ENCODE measurements around the gene C6orf47.
A peak's percentile ranks its signal among the peaks of the same experiment; 100 is the strongest.

C6orf47 gene

GRCh38 chr6:31662124-31662723, 1.6 kb upstream of the C6orf47 start:
- no peak overlapping the region for H3K4me3 ChIP-seq (ENCODE audit: low read depth, low read length)

DNA sequence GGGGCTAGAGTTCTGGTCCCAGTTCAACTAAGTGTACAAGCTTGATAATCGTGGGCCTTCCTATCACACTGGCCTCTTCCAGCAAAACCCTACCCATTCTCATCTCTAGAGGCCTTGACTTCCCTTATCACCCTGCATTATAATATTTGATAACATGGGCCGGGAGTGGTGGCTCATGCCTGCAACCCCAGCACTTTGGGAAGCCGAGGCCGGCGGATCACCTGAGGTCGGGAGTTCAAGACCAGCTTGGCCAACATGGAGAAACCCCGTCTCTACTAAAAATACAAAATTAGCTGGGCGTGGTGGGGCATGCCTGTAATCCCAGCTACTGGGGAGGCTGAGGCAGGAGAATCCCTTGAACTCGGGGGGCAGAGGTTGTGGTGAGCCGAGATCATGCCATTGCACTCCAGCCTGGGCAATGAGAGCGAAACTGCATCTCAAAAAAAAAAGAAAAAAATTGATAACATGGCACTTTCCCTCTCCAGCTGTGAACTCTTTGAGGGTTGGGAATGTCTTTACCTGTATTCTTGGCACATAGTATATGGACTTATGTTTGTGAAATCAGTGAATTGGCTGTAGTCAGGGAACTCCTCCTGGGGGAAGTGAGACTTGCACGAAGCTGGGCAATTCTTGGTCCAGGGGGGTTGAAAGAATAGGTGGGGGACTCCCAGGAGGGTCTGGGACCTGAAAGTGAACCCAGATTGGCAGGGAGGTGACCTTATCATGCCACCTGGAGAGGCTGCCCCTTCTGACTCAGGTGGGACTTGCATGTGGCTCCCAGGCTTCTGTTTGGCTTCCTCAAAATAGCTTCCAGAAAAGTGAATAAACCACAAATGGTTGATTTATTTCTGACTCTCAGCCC, 915 bp upstream of the C6orf47 start:
- no peak overlapping the region for H3K4me3 ChIP-seq (ENCODE audit: low read depth, low read length)

DNA sequence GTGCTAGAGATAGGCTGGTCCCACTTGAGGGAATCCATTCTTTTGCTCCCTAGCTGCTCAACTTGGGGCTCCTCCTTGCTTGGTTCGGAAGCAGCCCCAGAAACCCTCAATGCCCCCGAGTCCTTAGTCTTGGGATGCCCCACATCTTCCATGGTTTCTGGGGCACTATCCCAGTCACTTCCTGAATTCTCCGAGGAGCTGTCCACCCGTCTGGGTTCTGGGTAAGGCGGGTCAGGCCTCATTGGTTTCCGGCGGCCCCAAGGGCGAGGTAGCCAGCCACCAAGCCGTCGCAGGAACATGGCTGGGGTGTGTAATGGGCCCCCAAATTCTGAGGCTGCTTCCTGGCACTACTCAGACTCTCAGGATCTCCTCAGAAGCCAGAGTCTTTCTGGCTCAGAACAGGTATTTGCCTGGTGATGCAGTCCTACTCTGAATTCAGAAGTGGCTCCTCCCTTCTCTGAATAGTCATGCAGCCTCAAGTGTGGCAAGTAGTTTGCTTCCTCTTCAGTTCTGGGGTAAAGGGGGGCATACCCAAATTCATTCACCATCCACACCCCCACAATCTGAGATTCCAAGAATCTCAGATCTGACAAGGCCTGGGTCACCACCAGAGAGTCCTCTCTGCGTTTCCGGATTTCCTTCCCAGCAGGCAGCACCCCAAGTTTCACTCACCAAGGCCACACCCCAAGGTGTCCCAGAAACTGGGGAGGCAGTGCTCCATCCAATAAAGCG, 763 bp downstream of the C6orf47 start:
- peak overlapping the region; percentile 78 for H3K4me3 ChIP-seq (ENCODE audit: low read depth, low read length)

- H3K4me3 ChIP-seq (ENCODE audit: low read depth, low read length): no peak overlapping the region
Observed at GRCh38 chr6:31658983-31659648, 1.5 kb downstream of the C6orf47 start.

GRCh38 chr6:31658158-31658688, 2.4 kb downstream of the C6orf47 start:
- no peak overlapping the region for H3K4me3 ChIP-seq (ENCODE audit: low read depth, low read length)

- no peak overlapping the region for H3K4me3 ChIP-seq (ENCODE audit: low read depth, low read length)
Observed at GRCh38 chr6:31657406-31658157, 3.0 kb downstream of the C6orf47 start.

GRCh38 chr6:31655349-31656237, 5.0 kb downstream of the C6orf47 start, which contains the start of gene APOM:
Gene APOM, plus strand, starts transcription at chr6:31655894. Its CDS starts 73 bp downstream, at chr6:31655967.
- H3K4me3 ChIP-seq (ENCODE audit: low read depth, low read length): no peak within 1 kb of the TSS

DNA sequence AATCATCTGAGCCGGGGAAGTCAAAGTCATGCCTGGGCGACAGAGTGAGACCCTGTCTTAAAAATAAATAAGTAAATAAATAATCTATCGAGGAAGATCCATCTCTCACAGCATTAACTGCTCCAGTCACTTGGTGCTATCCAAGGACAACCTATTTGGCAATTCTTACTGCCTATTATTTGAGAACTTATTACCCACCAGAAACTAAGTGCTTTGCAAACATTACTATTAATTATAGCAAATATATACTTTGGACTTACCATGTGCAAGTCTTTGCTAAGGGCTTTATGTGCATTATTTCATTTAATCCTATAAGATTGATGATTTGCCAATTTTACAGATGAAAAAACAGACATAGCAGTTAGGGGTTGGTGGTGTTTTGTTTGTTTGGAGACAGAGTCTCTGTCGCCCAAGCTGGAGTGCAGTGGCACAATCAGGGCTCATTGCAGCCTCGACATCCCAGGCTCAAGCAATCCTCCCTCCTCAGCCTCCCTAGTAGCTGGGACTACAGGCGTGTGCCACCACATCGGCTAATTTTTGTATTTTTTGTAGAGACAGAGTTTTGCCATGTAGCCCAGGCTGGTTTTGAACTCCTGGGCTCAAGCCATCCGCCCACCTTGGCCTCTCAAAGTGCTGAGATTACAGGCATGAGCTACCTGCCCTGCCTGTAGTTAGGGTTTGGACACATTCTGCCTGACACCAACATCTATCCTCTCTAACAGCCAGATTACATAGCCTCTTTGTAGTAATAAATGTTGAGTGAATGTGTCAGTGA, 5.8 kb downstream of the C6orf47 start:
- no peak overlapping the region for H3K4me3 ChIP-seq (ENCODE audit: low read depth, low read length)

GRCh38 chr6:31652925-31653724, 7.5 kb downstream of the C6orf47 start:
- peak overlapping the region; percentile 96 for H3K4me3 ChIP-seq (ENCODE audit: low read depth, low read length)

DNA sequence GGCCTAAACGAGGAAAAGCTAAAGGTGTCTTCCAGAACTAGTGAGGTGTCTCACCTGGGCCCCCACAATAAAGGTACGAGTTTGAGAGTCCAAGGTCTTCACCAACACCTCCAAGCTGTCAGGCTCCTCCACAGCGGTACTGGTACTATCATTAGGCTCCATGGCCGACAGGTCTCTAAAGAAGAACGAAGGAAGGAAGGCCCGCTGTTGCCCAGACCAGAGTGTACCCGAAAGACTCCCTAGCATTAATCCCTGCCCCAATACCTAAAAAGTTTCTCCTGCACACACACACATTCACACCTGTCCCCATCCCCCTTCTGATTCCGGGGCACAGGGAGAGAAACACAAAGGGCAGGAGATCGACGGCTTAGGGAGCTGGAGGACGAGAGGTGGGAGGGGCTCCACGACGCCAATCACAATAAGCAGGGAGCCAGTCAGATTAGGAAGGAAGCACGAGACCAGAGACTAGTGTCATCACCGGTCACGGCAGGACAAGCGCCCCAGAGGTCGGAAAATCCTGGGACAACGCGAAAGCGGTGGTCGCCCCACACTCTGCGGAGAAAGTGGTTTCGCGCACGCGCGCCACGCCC, 8.9 kb downstream of the C6orf47 start:
- peak overlapping the region; percentile 96 for H3K4me3 ChIP-seq (ENCODE audit: low read depth, low read length)

GRCh38 chr6:31645325-31645724, 15.3 kb downstream of the C6orf47 start:
- no peak overlapping the region for H3K4me3 ChIP-seq (ENCODE audit: low read depth, low read length)

DNA sequence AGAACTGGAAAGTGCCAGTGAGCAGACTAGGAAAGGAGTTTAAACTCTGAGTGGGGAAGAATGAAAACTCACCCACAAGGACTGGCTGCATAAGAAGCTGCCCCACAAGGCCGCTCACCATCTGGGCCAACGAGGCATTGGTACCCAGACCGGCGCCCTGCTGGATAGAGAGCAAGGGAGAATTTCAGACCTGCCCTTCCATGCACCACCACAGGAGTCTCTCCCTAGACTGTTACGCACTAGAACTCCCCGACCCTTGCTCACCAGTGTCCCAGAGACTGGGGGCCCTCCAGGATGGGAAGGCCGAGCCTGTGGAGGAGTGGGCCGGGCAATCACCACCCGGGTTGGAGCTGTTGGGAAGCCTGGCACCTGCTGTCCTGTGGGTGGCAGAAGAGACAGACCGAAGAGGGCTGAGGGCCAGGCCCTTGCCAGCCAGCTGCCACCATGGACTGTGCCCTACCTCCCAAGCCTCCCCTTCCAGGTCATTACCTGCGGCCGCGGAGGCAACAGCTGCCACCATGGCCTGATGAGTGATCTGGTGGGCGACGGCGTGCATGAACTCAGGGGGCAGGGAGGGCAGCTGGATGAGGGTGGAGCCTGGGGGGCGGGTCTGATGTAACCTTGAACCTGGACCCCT, 16.6 kb downstream of the C6orf47 start:
- no peak overlapping the region for H3K4me3 ChIP-seq (ENCODE audit: low read depth, low read length)

- H3K4me3 ChIP-seq (ENCODE audit: low read depth, low read length): no peak overlapping the region
Observed at GRCh38 chr6:31642798-31643570, 17.6 kb downstream of the C6orf47 start.

DNA sequence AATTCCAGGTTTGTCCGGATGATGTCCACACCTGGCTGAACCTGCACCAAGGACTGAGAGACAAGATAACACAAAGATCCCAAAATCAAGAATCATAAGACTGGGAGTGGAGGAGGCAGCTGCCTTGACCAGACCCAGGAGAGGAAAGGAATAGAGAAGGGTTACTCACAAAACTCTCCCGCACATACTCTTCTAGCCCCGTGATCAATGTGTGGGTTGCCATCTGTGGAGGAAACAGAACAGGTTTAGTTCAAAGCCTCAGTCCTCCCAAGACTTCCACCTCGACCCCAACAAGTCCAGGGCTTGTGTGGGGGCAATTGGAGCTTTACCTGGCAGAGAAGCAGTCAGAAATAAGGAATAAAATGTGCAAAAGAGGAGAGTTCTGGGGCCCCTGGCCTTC, 19.2 kb downstream of the C6orf47 start:
- no peak overlapping the region for H3K4me3 ChIP-seq (ENCODE audit: low read depth, low read length)

GRCh38 chr6:31640612-31641011, 20.0 kb downstream of the C6orf47 start:
- H3K4me3 ChIP-seq (ENCODE audit: low read depth, low read length): no peak overlapping the region

DNA sequence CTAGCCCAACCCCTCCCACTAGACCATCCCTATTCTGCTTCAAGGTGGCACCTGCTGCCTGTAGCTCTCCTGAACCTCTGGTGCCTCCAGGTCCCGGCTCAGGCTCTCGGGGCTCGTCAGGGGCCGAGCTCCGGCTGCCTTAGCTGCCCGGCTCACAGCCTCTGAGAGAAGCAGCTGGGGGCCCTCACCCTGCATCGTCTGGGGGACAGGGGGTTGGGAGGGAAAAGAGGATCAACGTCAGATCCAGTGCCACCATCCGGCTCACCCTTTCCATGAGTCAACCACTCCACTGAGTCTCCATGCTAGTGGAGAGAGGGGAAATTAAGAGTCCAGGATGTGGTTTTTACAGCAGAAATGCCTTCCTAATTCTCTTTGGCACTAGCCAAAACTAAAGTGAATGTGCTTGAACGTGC, 21.1 kb downstream of the C6orf47 start:
- no peak overlapping the region for H3K4me3 ChIP-seq (ENCODE audit: low read depth, low read length)

Measured in iPS-11a (cell line).